Liver (tissue), 3 donors: ENCODE results near the gene SAMD5.

ENCODE experiments used
- ATF3 ChIP-seq: IDR thresholded peaks from 2 replicates; pipeline ENCODE4 v1.6.1; 2016; ENCODE audit warnings: antibody characterized with exemption
- CTCF ChIP-seq: fragments of 150-350 bp; IDR thresholded peaks from 2 replicates; pipeline ENCODE4 v1.5.1; 2017; ENCODE audit warnings: improper control_type of control experiment, low read depth, low read length; ENCODE audit not compliant: missing input control
- EGR1 ChIP-seq, 2 donors: IDR thresholded peaks; 2 replicates each; pipeline ENCODE4 v1.6.1; 2016 to 2018; ENCODE audit warnings: antibody characterized with exemption in 2 of 2, low read depth in 2 of 2
- FOXA1 ChIP-seq: IDR thresholded peaks from 2 replicates; pipeline ENCODE4 v1.6.1; 2016; ENCODE audit warnings: antibody characterized with exemption
- HNF4A ChIP-seq, 2 donors: conservative IDR thresholded peaks; 2 replicates each; pipeline ENCODE4 v1.6.1; 2016; ENCODE audit warnings: antibody characterized with exemption in 2 of 2, mild to moderate bottlenecking in 2 of 2
- JUND ChIP-seq, 2 donors: IDR thresholded peaks; 2 replicates each; pipeline ENCODE4 v1.6.1; 2016; ENCODE audit warnings: antibody characterized with exemption in 2 of 2
- MAX ChIP-seq: IDR thresholded peaks from 2 replicates; pipeline ENCODE4 v1.6.1; 2016; ENCODE audit warnings: antibody characterized with exemption
- NR2F2 ChIP-seq: IDR thresholded peaks from 2 replicates; pipeline ENCODE4 v1.6.1; 2016; ENCODE audit warnings: antibody characterized with exemption
- RAD21 ChIP-seq, 2 donors: IDR thresholded peaks; 2 replicates each; pipeline ENCODE4 v1.6.1; 2016; ENCODE audit warnings: antibody characterized with exemption in 2 of 2, mild to moderate bottlenecking in 2 of 2
- REST ChIP-seq: IDR thresholded peaks from 2 replicates; pipeline ENCODE4 v1.6.1; 2016; ENCODE audit warnings: antibody characterized with exemption, mild to moderate bottlenecking
- SP1 ChIP-seq: IDR thresholded peaks from 2 replicates; pipeline ENCODE4 v1.6.1; 2018; ENCODE audit warnings: antibody characterized with exemption, mild to moderate bottlenecking
- TAF1 ChIP-seq: conservative IDR thresholded peaks from 2 replicates; pipeline ENCODE4 v1.6.1; 2016; ENCODE audit warnings: antibody characterized with exemption, mild to moderate bottlenecking
- YY1 ChIP-seq: IDR thresholded peaks from 2 replicates; pipeline ENCODE4 v1.6.1; 2016; ENCODE audit warnings: antibody characterized with exemption, mild to moderate bottlenecking
- ZBTB33 ChIP-seq: IDR thresholded peaks from 2 replicates; pipeline ENCODE4 v1.6.1; 2016; ENCODE audit warnings: antibody characterized with exemption
- donor health status: healthy.
- donor health status: healthy.

- TF ChIP-seq YY1 (no peak), CTCF (no peak), FOXA1 (no peak), ATF3 (no peak), JUND (IDR thresholded peaks at IDR 0.05) (no peak), MAX (no peak), RAD21 (IDR thresholded peaks at IDR 0.05) (no peak), EGR1 (IDR thresholded peaks at IDR 0.05; ENCODE audit: low read depth in 2 of 2) (no peak), HNF4A (conservative IDR thresholded peaks at IDR 0.05) (no peak), SP1 (no peak), ZBTB33 (no peak), TAF1 (no peak), REST (no peak), NR2F2 (no peak)
Observed at GRCh38 chr6:147540075-147540474, 31.6 kb downstream of the SAMD5 start.
